Upper lobe of left lung (tissue), 4 donors: ENCODE results near the gene ARHGAP26.

Source experiments
- EP300 ChIP-seq, 4 donors: sonication (generic); formaldehyde crosslinking; IDR thresholded peaks; one replicate each; pipeline ENCODE4 v1.5.1; 2017; ENCODE audit warnings: antibody characterized with exemption in 4 of 4, control low read depth in 2 of 4
- POLR2A ChIP-seq, 4 donors: fragments of 450-650 bp; IDR thresholded peaks; one replicate each; pipeline ENCODE4 v1.5.1; 2016 to 2017; ENCODE audit warnings: antibody characterized with exemption in 4 of 4, mild to moderate bottlenecking in 2 of 4
- TF ChIP-seq, protein P1 (sequence below), 6 experiments: fragments of 450-650 bp in 4 of 6; fragments of 200-600 bp in 2 of 6; sonication (generic) in 2 of 6; IDR thresholded peaks; one replicate each; pipeline ENCODE4 v1.5.1; 2016 to 2019; ENCODE audit warnings: antibody characterized with exemption in 6 of 6

DNA sequence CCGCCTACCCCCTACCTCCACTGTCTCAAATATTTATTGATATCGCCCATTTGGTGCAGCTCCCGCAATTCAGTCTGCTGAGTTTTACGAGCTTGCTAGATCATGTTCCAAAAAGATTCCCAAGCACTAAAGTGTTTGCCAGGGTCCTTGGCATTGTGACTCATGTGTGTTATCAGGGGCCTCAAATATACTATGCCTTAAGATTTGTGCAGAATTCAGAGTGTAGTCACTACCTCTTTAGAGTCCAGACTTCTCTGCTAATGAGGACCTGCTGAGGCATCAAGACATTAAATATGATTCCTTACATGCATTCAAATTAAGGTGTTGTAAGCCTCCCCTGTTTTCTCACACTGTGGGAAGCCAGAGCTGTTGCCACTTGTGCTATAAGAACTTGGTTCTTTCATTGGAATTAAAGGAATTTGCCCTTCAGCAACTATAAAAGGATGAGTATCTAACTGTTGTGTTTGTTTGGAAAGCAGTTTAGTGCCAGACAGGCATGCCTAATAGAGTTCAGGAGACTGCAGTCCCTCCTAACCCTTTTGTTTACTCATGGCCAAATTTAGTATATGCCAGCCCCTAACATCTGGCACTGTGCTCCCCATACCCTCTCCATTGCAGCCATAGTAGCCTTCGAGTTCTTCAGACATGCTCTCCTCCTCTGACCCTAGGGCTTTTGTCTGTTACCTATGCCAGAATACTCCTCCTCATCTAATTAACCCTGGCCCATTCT, 316.9 kb downstream of the ARHGAP26 start:
- TF ChIP-seq, protein P1, sequence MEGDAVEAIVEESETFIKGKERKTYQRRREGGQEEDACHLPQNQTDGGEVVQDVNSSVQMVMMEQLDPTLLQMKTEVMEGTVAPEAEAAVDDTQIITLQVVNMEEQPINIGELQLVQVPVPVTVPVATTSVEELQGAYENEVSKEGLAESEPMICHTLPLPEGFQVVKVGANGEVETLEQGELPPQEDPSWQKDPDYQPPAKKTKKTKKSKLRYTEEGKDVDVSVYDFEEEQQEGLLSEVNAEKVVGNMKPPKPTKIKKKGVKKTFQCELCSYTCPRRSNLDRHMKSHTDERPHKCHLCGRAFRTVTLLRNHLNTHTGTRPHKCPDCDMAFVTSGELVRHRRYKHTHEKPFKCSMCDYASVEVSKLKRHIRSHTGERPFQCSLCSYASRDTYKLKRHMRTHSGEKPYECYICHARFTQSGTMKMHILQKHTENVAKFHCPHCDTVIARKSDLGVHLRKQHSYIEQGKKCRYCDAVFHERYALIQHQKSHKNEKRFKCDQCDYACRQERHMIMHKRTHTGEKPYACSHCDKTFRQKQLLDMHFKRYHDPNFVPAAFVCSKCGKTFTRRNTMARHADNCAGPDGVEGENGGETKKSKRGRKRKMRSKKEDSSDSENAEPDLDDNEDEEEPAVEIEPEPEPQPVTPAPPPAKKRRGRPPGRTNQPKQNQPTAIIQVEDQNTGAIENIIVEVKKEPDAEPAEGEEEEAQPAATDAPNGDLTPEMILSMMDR (IDR thresholded peaks at IDR 0.05): no peak
- TF ChIP-seq POLR2A (IDR thresholded peaks at IDR 0.05): no peak
- TF ChIP-seq EP300 (IDR thresholded peaks at IDR 0.05): no peak
